Spleen (tissue), 11 donors: ENCODE measurements around the gene DDX3X. TPM values are rescaled to one million over a fixed set of nuclear protein-coding genes. Genes with fewer than 3 reads are reported as not detected.
"Not testable (repeated sequence)": the region's sequence is repeated elsewhere in the genome, so short reads cannot be mapped to it uniquely, and the experiment has no call there.

ENCODE experiments used
- DNase-seq: peaks from one replicate; pipeline ENCODE4 v3.0.0-alpha.2; 2020
- H3K27ac ChIP-seq, 8 donors: fragments of 200-600 bp; sonication (generic) in 7 of 8; 1 replicate in 4 of 8; 2 replicates in 4 of 8; pipeline versions ENCODE4 v1.5.0 to v1.8.0; 2016 to 2021; ENCODE audit warnings: inconsistent platforms in 4 of 8, mild to moderate bottlenecking in 4 of 8, moderate library complexity in 1 of 8
- H3K27me3 ChIP-seq, 7 donors: fragments of 200-600 bp; sonication (generic) in 6 of 7; replicated peaks in 1 of 7; 1 replicate in 4 of 7; 2 replicates in 3 of 7; pipeline versions ENCODE4 v1.5.0 to v1.8.0; 2016 to 2021; ENCODE audit warnings: inconsistent platforms in 3 of 7, mild to moderate bottlenecking in 1 of 7
- H3K36me3 ChIP-seq, 6 donors: fragments of 200-600 bp; sonication (generic) in 5 of 6; 1 replicate in 4 of 6; 2 replicates in 2 of 6; pipeline versions ENCODE4 v1.5.0 to v1.8.0; 2016 to 2021; ENCODE audit warnings: inconsistent platforms in 2 of 6
- H3K4me1 ChIP-seq, 6 donors: fragments of 200-600 bp; sonication (generic) in 5 of 6; 1 replicate in 3 of 6; 2 replicates in 3 of 6; pipeline versions ENCODE4 v1.5.0 to v1.8.0; 2016 to 2021; ENCODE audit warnings: inconsistent platforms in 3 of 6
- H3K4me3 ChIP-seq, 8 donors: fragments of 200-600 bp; sonication (generic) in 7 of 8; 1 replicate in 4 of 8; 2 replicates in 4 of 8; pipeline versions ENCODE4 v1.5.0 to v1.8.0; 2016 to 2021; ENCODE audit warnings: inconsistent platforms in 4 of 8, mild to moderate bottlenecking in 4 of 8, moderate library complexity in 2 of 8
- H3K9me3 ChIP-seq, 8 donors: fragments of 200-600 bp; sonication (generic) in 7 of 8; 1 replicate in 4 of 8; 2 replicates in 4 of 8; pipeline versions ENCODE4 v1.5.0 to v1.8.0; 2016 to 2021; ENCODE audit warnings: inconsistent platforms in 4 of 8
- CTCF ChIP-seq, 11 experiments: fragments of 200-600 bp in 7 of 11; fragments of 450-650 bp in 4 of 11; sonication (generic) in 4 of 11; IDR thresholded peaks in 8 of 11; conservative IDR thresholded peaks in 3 of 11; 1 replicate in 7 of 11; 2 replicates in 4 of 11; pipeline versions ENCODE4 v1.4.0 to v1.8.0; 2016 to 2021; ENCODE audit warnings: antibody characterized with exemption in 11 of 11, inconsistent platforms in 4 of 11, mild to moderate bottlenecking in 1 of 11
- POLR2A ChIP-seq, 3 donors: fragments of 450-650 bp; IDR thresholded peaks; one replicate each; pipeline ENCODE4 v1.5.1; 2017; ENCODE audit warnings: antibody characterized with exemption in 3 of 3, mild to moderate bottlenecking in 1 of 3
- POLR2AphosphoS5 ChIP-seq, 3 donors: sonication (generic); formaldehyde crosslinking; IDR thresholded peaks; one replicate each; pipeline ENCODE4 v1.5.1; 2017; ENCODE audit warnings: antibody characterized with exemption in 3 of 3
- WGBS, 5 donors: extraction: QIAGEN DNeasy Blood & Tissue Kit in 3 of 5; methylation state at CpG; one replicate each; pipeline versions ENCODE4 v1.1.5 to v1.1.7; 2013 to 2018; 5-methylcytosine and 5-hydroxymethylcytosine counted together
- intact Hi-C: fragments of 100-400 bp; cut with DNase I; formaldehyde crosslinking; loops from one replicate; pipeline ENCODE4 v1.15.0; 2023; ENCODE audit warnings: low total_unique reads
- polyA plus RNA-seq, 3 donors: library from polyadenylated mRNA; stranded (reverse); fragments of 200-250 nt; gene quantifications; one replicate each; pipeline ENCODE4 v1.2.1, GENCODE V29; 2013
- total RNA-seq, 7 donors: library from RNA; depleted of rRNA in 3 of 7; stranded (reverse); fragments of >200 nt in 3 of 7; fragmentation: NEBNext Ultra II Directional in 4 of 7; extraction: Animal tissue kit (Norgen Biotek cat#: 25700) in 4 of 7; gene quantifications; one replicate each; pipeline versions ENCODE4 v1.1.0 to v1.2.1, GENCODE V29; 2016 to 2021
- donor health status: healthy with polysubstance abuse.
- donor health status: DM: no; HTN: no; CAD: no; lungs with moderate emphysema.
- donor health status: DM: no; HTN: no; CAD: no.
- donor health status: Bipolar disorder and iron deficiency.
- donor health status: healthy.
- donor health status: DM: no; HTN: no; CAD: no.
- donor health status: DM: yes; HTN: yes; CAD: no.

Gene DDX3X
- total and polyA plus RNA-seq, 10 donors, result 43.8 to 448 (median 328) TPM

GRCh38 chrX:41312786-41313185, 21.2 kb upstream of the DDX3X start:
- intact Hi-C loops, result no loop called here
- TF ChIP-seq POLR2A (IDR thresholded peaks at IDR 0.05), result no peak
- WGBS, 5 donors, result 61 to 88% (median 78%) methylated on average over 1 of the region's 1 CpG

GRCh38 chrX:41313419-41313818, 20.5 kb upstream of the DDX3X start:
- H3K9me3 ChIP-seq, result no peaks in the 10 kb centered on the region
- H3K4me3 ChIP-seq, result no peak overlapping the region
- H3K4me1 ChIP-seq, result no peaks in the 10 kb centered on the region
- intact Hi-C loops, result no loop called here
- WGBS, 5 donors, result 82 to 100% (median 90%) methylated on average over 4 to 5 of the region's 5 CpGs
- DNase-seq, result peak; percentile 37
- peaks cover 0 to 10% (median 0%) of the 10 kb centered on the region in 7 donors for H3K27me3 ChIP-seq
- TF ChIP-seq CTCF (IDR thresholded peaks at IDR 0.05 in 8 of 11, conservative IDR thresholded peaks at IDR 0.05 in 3 of 11), result no peak
- TF ChIP-seq POLR2AphosphoS5 (IDR thresholded peaks at IDR 0.05), result no peak
- no peak for TF ChIP-seq POLR2A (IDR thresholded peaks at IDR 0.05)
- H3K36me3 ChIP-seq, result no peaks in the 10 kb centered on the region
- no peak overlapping the region for H3K27ac ChIP-seq

More at GRCh38 chrX:41312786-41313185, 21.2 kb upstream of the DDX3X start:
- no peak overlapping the region for H3K4me3 ChIP-seq
- no peak for DNase-seq
- no peaks in the 10 kb centered on the region for H3K4me1 ChIP-seq
- peaks cover 0 to 10% (median 0%) of the 10 kb centered on the region in 7 donors for H3K27me3 ChIP-seq
- H3K9me3 ChIP-seq, result no peaks in the 10 kb centered on the region
- H3K36me3 ChIP-seq, result no peaks in the 10 kb centered on the region
- H3K27ac ChIP-seq, result no peak overlapping the region

GRCh38 chrX:41314204-41314603, 19.8 kb upstream of the DDX3X start:
- DNase-seq, result peak; percentile 7
- 78 to 87% (median 78%) methylated on average over 4 of the region's 4 CpGs for WGBS, 5 donors
- Histone ChIP-seq H3K27ac (no peak overlapping the region), H3K36me3 (no peaks in the 10 kb centered on the region), H3K9me3 (no peaks in the 10 kb centered on the region), H3K4me3 (no peak overlapping the region), H3K27me3 (peaks cover 0 to 3% (median 0%) of the 10 kb centered on the region in 7 donors), H3K4me1 (no peaks in the 10 kb centered on the region)
- TF ChIP-seq CTCF (IDR thresholded peaks at IDR 0.05 in 8 of 11, conservative IDR thresholded peaks at IDR 0.05 in 3 of 11), result no peak
- TF ChIP-seq POLR2A (IDR thresholded peaks at IDR 0.05), result no peak
- no peak for TF ChIP-seq POLR2AphosphoS5 (IDR thresholded peaks at IDR 0.05)
- intact Hi-C loops, result no loop called here

- no peaks in the 10 kb centered on the region for H3K4me1 ChIP-seq
- H3K4me3 ChIP-seq, result no peak overlapping the region
- H3K27me3 ChIP-seq, result no peaks in the 10 kb centered on the region
- intact Hi-C loops, result no loop called here
- TF ChIP-seq POLR2AphosphoS5 (IDR thresholded peaks at IDR 0.05) (no peak), POLR2A (IDR thresholded peaks at IDR 0.05) (no peak), CTCF (IDR thresholded peaks at IDR 0.05 in 8 of 11, conservative IDR thresholded peaks at IDR 0.05 in 3 of 11) (no peak)
- no peaks in the 10 kb centered on the region for H3K36me3 ChIP-seq
- no peaks in the 10 kb centered on the region for H3K9me3 ChIP-seq
- no peak for DNase-seq
- no peak overlapping the region for H3K27ac ChIP-seq
- 85 to 93% (median 86%) methylated on average over 3 to 7 of the region's 7 CpGs for WGBS, 5 donors
Observed at GRCh38 chrX:41314881-41315280, 19.1 kb upstream of the DDX3X start.

- WGBS, 5 donors, result 80 to 85% (median 82%) methylated on average over 2 of the region's 2 CpGs
- H3K27ac ChIP-seq, H3K36me3 ChIP-seq, H3K27me3 ChIP-seq, H3K9me3 ChIP-seq, intact Hi-C loops, H3K4me1 ChIP-seq, DNase-seq, H3K4me3 ChIP-seq: not testable (repeated sequence)
Observed at GRCh38 chrX:41316266-41316665, 17.7 kb upstream of the DDX3X start.
